ENCODE measurements around the gene WDR43.

- TF ChIP-seq EZH2 (IDR thresholded peaks at IDR 0.05; ENCODE audit: borderline replicate concordance, insufficient read depth, low read length, poor library complexity, severe bottlenecking) (no peak), CTCF (IDR thresholded peaks at IDR 0.05; ENCODE audit: poor library complexity, severe bottlenecking) (no peak), POLR2AphosphoS5 (IDR thresholded peaks at IDR 0.05) (no peak), EP300 (conservative IDR thresholded peaks at IDR 0.05; ENCODE audit: poor library complexity, severe bottlenecking) (no peak), REST (IDR thresholded peaks at IDR 0.05; ENCODE audit: borderline replicate concordance) (no peak), RAD21 (conservative IDR thresholded peaks at IDR 0.05) (no peak), MXI1 (conservative IDR thresholded peaks at IDR 0.05; ENCODE audit: poor library complexity, severe bottlenecking) (no peak), SMC3 (conservative IDR thresholded peaks at IDR 0.05; ENCODE audit: poor library complexity) (no peak)
Measured at GRCh38 chr2:28978606-28979005, 84.1 kb downstream of the WDR43 start.
